GM21576 (cell line): ENCODE results near the gene KCNC2.

ENCODE experiments used
- ATAC-seq: cut with Tn5 transposase; IDR thresholded peaks from one replicate; pipeline ENCODE4 v1.9.1; 2021; ENCODE audit warnings: mild to moderate bottlenecking, moderate library complexity; ENCODE audit not compliant: unreplicated experiment

The KCNC2 gene

GRCh38 chr12:75065482-75065881 lies 144.2 kb downstream of the KCNC2 start:
- ATAC-seq = no peak

GRCh38 chr12:75062691-75063090 lies 146.9 kb downstream of the KCNC2 start:
- ATAC-seq = no peak

GRCh38 chr12:75058228-75058627 lies 151.4 kb downstream of the KCNC2 start:
- no peak for ATAC-seq

- ATAC-seq = no peak
Observed at GRCh38 chr12:75048767-75049166, 160.9 kb downstream of the KCNC2 start.

- no peak for ATAC-seq
Observed at GRCh38 chr12:75047885-75048525, 161.6 kb downstream of the KCNC2 start.

DNA sequence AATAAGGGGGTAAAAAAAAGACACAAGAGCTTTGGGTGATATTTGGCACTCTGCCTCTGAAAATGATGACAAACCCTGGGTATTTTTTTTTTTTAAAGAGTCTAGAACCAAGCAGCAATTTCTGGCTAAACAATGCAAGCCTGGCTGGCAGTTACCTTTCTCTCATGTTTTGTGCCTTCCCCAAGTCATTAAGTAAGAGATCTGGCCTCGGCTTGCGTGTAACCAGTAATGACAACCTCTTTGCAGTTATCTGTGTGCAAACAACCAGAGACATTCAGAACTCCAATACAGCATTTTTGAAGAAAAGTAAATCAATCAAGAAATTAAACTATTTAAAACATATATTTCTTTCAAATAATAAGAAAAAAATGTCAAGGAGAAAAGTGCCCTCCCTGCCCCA lies 167.5 kb downstream of the KCNC2 start:
- ATAC-seq = no peak

DNA sequence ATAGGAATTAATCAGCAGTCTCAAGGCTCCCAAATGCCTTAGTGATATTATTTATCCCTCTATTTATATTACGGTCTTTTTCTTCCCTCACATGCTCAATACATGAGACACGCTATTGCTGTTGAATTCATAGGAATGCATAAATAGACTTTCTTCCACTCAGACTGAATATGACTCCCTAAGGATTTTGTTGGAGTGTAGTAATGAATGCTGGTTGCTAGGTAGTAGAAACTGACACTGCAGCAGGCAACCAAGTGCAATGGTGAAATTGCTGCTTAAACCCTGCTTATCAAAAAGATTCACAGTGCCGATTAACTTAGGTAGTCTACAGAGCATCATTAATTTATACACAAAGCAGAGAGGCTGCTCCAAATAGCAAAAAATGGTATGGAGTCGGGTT lies 168.2 kb downstream of the KCNC2 start:
- no peak for ATAC-seq

DNA sequence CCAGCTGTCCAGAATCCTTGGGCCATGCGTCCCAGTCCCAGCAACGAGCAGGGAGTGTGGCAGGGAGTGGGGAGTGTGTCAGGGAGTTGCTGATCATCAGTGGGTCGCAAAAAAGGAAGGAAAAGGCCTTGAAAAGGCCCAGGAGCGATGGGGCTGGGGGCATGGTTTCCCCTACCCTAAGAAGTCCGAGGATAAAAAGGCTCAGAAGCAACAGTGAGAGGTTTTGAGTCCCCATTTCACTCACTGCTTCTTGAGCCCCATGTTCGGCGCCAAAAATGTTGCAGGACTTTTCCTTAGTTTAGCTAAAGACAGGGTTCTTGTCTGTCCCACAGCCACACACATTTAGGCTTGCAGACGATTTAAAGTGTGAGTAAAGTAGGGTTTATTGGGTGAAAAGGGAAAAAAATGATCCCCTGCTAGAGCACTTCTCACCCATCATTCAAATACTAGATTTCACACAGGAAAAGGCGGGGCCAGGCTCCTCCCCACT lies 189.5 kb downstream of the KCNC2 start:
- ATAC-seq = no peak

DNA sequence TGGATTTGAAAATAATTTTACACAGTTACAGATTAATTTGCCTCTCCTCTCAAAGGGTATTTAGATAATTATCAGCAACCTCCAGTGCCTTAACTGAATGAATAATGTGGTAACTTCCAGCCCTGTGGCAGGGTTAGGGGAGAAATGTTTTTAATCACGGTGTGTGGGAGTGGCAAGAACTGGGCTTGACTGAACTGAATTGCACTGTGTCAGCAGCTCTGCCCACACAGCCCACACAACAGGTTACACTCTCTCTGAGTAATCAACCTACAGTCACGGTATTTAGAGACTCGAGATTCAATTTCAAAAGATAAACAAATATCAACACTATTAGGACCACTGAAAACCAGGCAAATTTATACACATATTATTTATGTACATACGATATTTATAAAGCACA lies 198.5 kb downstream of the KCNC2 start:
- ATAC-seq = no peak

DNA sequence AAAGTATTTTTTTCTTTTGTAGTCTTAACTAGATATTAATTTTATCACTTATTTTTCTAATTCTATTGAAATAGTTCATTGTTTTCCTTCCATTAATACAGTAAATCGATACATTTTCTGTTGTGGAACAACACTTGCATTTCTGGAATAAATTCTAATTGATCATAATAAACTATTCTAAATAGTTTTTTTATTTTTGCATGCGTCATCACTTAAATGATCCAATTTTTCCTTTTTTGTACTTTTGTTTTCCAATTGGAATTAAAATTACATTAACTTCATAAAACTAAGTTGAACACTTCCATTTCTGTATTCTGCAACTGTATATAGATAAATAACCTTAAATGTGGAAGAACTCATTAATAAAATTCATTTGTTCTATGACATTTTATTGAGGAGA lies 202.5 kb downstream of the KCNC2 start:
- no peak for ATAC-seq

DNA sequence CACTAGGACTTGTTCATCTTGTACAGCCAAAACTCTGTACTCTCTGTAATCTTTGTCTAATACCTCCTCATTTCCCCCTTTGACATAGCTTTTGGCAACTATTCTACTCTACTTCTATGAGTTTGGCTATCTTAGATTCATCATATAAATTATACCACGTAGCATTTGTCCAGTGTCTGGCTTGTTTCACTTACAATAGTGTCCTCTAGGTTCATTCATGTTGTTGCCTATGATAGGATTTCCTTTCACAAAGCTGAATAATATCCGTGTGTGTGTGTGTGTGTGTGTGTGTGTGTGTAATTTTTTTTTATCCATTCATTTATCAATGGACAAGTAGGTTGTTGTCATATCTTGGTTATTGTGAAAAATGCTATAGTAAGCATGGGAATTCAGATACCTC lies 209.5 kb downstream of the KCNC2 start:
- no peak for ATAC-seq

GRCh38 chr12:74999474-74999873 lies 210.2 kb downstream of the KCNC2 start:
- ATAC-seq = no peak
